HG03558 (cell line): ENCODE results near the gene CDC73.
"Not testable (repeated sequence)": the region's sequence is repeated elsewhere in the genome, so short reads cannot be mapped to it uniquely, and the experiment has no call there.

Source experiments
- ATAC-seq: cut with Tn5 transposase; IDR thresholded peaks from one replicate; pipeline ENCODE4 v1.9.1; 2021; ENCODE audit warnings: moderate number of reproducible peaks; ENCODE audit not compliant: unreplicated experiment; ENCODE audit errors: extremely low read depth

The CDC73 gene

DNA sequence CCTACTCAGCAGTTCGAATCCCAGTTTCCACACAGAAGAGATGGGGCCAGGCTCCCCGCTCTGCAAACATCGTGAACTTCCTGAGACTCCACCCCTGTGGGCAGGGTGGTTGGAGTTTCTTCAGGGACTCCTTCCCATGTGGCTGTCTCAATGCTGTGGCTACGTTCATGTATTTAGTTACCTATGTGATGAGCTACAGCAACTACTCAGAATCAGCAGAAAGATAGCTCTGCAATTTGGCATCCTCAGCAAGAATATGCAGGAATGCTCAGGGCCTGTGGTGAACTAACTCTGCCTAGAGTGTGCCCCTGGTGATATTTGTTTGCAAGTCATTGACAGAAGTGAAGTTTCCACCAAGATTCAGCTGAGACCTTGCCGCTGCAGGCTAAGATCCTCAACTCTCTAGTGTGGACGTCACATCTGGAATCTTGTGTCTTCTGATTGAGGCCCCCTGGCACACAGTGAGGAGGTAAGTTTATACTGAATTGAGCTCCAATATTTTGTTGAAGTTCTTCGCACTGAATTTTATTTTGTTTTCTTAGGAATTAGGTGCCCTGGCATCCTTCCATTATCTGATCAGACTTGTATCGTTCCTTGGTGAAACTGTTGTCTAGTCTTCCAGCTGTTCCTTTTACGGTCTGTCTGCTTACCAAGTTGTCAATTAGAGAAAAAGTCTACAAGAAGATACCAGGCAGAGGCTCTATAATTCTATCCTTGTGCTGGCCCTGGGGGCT, 8.4 kb upstream of the CDC73 start:
- ATAC-seq: no peak

DNA sequence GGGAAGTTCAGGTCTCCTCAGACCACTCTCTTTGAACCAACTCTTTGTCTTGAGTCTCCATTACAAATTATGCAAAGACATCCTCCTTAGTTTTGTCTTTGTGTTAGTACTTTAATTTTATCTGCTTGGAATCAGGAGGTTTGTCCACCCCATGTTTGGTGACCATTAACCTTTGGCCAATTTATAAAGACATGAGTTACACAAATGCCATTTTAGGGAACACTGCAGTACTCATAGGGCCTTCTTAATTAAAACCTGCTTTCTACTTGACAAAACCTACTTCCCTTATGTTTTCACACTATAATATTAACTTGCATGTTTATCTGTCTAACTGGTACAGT, 7.9 kb upstream of the CDC73 start:
- ATAC-seq: no peak

DNA sequence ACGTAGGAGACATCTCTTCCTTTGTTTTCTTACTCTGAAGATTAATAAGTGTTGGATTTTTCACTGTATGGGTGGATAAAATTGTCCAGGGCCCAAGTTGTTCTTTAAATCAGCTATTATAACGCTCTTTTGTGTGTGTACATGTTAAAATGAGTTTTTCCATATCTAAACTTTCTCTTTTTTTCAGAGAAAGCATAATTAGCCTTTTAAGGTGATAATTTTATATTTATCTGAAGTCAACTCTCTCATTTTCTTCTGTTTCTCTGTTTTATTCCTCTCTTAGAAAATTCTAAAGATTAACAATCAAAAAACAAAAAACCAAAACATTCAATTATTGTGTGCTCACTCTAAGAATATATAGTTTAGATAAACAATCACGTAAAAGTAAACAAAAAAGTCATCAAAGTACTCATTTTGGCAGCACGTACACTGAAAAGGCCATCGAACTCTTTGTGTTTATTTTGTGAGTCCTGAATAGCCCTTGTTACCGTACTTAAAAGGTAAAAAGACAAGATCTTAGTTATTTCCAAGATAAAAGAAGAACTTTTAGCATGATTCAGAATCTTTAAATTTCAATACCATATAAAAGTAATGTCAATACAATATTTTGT, 7.2 kb upstream of the CDC73 start:
- ATAC-seq: no peak

DNA sequence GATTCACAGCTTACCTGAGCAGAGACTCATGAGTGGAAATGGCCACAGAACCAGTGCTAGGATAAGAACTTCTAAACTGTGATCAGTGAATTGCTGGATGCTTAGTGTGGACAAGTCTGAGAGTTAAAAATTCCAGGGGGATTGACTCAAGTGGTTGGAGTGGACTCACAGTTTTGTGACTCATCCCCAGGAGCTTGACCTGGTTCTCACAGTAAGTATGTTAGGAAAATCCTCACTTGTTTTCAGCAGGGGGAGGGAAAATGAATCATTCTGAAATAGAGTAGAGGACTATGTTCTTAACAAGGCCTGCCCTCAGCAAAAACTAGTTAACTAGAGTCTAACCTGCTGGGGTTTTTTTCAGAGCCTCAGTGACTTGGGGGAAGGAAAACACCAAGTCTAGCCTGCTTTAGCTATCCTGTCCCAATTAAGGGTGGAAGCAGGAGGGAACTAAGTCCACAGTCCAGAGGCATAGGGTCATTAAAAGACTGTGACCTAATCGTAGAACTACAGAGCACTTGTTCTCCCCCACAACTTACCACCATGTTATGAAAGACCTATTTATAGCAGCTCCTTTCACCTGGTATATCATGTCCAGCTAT, 6.1 kb upstream of the CDC73 start:
- no peak for ATAC-seq

DNA sequence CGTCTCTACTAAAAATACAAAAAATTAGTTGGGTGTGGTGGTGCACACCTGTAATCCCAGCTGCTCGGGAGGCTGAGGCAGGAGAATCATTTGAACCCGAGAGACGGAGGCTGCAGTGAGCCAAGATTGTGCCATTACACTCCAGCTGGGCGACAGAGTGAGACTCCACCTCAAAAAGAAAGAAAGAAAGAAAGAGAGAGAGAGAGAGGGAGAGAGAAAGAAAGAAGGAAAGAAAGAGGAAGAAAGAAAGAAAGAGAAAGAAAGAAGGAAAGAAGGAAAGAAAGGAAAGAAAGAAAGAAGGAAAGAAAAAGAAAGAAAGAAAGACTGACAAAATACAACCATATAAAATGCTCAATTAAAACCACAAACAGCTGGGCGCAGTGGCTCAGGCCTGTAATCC, 4.7 kb upstream of the CDC73 start:
- ATAC-seq: not testable (repeated sequence)

DNA sequence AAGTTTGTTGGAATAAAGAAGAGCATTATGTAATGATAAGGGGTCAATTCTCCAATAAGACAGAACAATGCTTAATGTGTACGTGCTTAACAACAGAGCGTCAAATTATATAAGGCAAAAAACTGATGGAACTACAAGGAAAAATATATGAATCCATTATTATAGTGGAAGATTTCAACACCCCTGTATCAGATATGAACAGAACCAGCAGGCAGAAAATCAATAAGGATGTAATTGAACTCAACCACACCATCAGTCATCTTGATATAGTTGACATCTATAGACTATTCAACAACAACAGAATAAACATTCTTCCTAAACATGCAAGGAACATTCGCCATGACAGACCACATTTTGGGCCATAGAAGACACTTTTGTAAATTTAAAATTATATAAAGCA, 3.6 kb upstream of the CDC73 start:
- no peak for ATAC-seq

DNA sequence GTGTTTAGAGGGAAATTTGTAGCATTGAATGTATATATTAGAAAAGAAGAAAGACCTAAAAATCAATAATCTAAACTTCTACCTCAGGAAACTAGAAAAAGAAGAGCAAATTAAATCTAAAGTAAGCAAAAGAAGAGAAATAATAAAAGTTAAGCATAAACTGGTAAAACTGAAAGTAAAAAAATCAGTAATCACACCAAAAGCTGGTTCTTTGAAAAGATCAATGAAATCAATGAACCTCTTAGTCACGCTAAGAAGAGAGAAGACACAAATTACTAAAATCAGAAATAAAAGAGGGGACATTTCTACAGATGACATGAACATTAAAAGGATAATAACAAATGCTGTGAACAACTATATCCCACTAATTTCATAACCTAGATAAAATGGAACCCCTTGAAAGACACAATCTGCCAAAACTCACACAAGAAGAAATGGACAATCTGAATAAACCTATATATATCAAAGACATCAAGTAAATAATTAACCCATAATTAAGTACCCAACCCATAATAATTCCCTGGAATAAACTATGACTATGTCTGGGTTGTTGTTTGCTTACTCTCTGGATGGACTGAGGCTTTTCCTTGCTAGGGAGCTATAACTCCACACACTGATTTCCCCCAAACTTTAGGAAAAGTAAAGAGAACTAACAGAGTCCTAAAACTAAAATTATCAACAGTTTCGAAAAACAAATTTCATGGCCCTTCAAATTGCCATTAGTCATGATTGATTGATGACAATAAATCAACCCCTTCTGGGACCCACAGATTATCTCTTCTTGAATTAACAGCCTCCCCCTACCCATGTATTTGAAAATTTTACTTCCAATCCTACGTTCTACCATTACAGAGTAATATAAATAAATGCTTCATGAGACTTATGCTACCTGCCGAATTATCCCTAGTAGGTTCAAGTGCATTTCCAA, 2.8 kb upstream of the CDC73 start:
- no peak for ATAC-seq

DNA sequence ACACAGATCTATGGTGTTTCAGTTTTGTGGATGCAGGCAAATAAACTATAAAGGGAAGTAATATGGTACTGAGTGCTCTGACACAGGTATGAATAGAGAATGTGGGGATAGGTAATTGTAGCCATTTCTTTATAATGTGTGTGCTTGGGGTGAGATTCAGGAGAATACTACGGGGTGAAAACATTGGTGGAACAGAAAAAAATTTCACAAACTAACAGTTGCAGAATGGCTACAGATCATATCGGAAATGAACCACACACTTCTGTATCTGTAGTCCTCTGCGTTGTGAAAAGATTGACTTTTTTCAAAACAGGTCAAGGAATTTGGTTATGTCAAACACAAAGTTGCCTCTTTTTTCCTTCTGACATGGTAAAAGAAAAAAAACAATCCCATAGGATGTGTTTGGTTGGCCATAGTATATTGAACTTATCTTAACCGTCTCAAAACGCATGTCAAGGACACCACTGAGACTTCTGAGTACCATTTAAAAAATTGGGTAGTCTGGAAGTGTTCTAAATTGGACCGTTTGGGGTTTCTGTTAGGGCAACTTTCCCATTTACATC, 1.1 kb upstream of the CDC73 start:
- no peak for ATAC-seq

DNA sequence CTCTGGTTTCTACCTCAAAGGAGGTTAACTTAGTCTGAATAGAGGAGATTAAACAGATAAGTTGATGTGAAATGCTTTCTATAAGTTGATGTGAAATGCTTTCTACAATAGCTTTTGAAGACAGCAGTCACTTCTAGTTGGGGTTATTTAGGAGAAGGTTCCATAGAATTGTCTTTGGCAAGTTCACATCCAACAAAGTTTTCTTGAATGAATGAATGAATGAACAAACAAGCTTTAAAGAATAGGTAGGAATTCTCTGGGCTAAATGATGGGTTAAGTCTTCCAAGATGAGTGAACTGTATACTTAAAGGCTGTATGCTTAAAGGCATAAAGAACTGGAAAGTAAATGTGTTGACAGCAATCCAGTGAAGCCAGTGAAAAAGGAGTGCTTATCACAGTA, 1.9 kb downstream of the CDC73 start:
- ATAC-seq: no peak

DNA sequence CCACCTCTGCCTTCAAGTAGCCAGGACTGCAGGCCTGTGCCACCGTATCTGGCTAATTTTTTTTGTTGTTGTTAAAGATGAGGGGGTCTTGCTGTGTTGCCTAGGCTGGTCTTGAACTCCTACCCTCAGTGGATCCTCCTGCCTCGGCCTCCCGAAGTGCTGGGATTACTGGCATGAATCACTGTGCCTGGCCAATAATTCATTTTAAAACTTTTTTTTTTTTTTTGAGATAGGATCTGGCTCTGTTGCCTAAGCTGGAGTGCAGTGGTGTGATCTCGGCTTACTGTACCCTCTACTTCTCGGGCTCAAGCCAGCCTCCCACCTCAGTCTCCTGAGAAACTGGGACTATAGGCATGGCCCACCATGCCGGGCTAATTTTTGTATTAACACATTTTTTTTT, 3.5 kb downstream of the CDC73 start:
- ATAC-seq: no peak

DNA sequence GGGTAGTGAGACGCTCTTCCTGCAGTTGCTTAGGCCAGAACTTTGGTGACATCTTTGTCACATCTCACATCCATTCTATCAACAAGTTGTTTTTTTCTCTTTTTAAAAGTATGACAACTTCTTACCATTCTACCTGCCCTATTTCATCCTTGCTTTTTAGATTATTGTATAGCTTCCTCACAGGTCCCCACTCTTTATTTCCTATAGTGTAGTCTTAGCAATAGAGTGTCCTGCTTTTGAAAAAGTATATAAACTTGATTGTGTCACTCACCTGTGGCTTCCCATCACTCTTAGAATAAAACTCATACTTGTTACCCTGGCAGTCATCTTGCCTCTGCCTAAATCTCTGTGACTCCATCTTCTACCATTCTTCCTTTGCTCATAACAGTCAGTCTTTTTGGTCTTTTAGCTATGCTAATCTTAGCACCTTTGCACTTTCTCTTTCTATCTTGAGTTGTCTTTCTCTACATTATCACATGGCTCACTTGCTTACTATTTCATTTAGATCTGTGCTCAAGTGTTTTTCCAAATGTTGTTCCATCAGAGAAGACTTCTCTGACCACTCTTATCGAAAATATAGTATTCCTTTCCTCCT, 9.5 kb downstream of the CDC73 start:
- no peak for ATAC-seq

DNA sequence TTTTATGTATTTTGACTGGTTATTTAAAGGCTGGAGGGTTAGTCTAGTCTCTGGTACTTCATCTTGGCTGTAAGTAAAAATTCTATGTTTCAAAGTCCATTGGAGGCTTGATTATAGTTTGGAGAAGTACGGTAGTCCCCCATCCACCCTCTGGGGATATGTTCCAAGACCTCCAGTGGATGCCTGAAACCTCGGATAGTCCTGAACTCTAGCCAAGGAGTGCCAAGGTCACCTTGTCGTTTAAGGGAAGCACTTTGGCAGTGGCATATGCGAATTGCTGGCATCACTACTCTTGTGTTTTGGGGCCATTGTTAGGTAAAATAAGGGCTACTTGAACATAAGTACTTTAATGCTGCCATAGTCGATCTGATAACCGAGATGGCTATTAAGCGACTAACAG, 18.4 kb downstream of the CDC73 start:
- no peak for ATAC-seq

DNA sequence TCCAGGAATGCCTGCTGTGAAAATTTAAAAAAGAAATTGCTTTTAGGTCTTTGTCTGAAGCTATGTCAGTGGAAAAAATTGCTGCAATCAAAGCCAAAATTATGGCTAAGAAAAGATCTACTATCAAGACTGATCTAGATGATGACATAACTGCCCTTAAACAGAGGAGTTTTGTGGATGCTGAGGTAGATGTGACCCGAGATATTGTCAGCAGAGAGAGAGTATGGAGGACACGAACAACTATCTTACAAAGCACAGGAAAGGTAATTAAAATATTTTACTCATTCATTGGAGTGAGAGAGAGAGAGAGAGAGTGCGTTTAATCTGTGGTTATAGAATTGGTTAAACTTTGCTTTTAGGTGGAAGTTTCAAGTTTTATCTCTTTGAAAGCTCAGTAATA, 20.0 kb downstream of the CDC73 start:
- ATAC-seq: no peak

DNA sequence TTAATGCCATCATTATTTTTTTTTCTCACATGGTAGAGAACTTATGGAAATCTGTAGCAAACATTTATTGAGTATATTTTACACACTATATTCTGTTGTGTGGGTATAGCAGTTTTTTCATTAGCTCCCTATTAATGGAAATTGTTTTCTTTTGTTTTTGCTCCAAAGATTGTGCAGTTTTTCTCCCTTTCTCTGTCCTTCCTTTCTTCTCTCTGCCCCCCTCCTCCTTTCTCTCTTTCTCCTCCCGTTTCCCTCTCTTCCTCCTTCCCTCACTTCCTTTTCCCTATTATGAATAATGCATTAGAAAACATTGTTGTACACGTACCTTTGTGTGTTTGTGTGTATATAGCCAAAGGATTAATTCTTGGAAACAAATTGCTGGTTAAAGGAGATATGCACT, 20.6 kb downstream of the CDC73 start:
- no peak for ATAC-seq

DNA sequence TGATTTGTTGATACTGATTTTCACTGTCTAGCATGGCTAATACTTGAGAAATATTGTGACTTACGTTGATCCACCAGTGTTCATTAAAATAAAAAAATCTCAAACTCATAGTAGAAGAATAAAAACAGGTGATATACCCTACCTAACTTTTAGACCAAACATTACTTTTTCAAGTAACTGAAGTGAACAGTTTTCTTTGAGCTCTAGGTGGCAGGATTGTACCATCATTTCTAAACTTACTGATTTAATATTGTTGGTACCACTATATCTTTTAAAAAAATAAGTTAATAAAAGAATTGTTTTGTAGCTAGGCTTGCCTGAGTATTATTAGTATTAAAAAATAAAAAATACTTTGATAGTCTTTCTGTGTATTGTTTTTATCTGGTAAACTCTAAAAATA, 21.5 kb downstream of the CDC73 start:
- no peak for ATAC-seq

DNA sequence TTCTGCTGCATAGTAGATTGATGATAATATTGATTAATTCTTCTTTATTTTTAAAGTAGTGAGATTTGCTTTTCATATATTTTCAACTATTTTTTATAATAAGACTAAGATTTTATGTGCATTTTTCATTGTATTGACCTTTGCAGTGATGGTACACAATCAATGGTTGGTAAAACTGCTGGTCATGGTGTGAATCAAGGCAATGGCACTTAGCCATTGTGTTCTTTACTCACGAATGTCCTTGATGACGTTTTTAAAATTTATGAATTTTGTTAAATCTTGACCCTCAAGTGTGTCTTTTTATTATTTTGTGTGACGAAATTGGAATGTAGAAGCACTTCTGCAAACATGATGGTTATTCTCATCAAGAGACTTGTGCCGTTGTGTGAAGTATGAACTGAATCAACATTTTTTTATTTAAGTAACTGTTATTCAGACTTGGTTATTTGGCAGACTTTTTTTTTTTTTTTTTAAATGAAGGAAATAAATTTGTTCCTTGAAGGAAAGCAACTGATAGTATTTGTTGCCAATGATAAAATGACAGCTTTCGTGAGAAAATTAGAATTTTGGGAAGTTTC, 22.6 kb downstream of the CDC73 start:
- ATAC-seq: no peak

DNA sequence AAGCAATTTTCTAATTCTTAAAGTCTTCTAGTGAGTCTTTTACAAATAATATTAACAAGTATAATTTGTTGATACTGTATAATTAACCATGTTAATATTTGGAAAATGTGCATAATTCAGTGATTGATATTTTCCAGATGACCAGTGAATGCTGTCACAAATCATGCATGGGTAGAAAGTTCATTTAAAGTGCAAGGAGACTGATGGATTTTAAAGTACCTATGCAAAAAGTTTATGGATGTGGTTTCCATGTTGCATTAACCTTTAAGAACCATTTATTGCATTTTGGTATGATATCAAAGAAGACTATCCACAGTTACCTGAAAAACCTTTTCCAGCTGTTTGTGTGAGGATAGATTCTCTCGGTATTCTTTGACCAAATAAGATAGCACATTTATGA, 23.2 kb downstream of the CDC73 start:
- ATAC-seq: no peak

DNA sequence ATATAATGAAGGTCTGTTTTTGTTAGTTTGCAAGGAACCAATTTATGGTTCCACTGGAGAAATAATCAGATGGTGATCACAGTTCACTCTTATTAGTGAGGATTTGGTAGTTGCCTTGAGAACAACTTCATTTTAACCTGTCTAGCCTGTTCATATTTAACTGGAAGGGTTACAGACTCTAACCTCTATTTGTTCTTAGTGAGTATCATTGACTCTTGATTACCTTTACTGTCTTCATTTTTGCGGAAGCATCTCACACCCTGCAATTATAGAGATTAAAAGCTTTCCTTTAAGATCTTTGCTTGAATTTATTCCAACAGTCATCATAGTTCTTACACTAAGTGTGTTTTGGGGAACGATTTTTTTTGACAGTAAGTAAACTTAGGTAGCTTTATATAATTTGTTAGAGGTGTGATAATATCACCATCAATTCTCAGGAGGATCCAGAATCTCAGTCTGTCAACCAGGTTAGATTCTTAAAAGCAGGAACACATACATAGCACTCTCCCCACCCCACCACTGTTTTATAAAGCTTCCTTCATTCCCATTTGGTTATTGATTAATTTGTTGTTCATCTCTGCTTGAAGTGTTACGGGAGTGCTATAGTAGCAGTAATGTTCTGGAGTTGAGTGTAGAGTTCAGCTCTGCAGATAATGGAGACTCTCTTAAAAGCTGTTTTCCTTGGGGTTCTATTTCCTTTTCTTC, 34.4 kb downstream of the CDC73 start:
- no peak for ATAC-seq

DNA sequence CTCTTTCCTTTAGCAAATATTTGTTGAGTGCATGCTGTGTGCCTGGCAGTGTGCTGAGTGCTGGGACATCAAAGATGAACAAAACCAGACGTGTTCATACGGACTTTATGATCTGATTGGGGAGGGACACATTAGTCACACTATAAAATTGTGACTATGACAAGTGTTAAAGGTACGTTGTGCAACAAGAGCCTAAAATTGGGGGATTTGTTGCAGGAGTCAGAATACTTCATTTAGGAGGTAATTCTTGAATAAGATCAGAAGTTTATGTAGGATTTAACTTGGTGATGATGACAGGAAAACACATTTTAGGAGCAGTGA, 35.0 kb downstream of the CDC73 start:
- no peak for ATAC-seq

DNA sequence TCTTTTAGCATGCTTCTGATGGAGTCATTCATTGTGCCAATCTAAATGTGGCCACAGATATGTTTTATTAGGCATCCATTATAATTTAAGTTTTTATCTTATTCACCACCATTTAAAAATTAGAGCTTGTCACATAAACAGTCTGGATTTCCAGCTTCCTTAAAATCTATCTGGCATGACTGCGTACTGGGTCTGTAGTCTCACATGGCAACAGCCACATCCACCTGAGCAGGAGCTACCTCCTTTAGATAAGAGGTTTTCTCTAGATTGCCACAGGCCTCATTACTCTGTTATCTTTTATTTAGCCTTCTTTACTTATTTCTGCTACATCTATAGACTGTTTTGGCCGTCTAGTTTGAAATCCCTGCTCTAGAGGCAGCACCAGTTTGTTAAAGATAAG, 35.5 kb downstream of the CDC73 start:
- no peak for ATAC-seq
